Mesendoderm (in vitro differentiated cells): ENCODE results near the gene IGSF9B.
A peak's percentile ranks its signal among the peaks of the same experiment; 100 is the strongest.

Experiments used
- DNase-seq: peaks from one replicate; pipeline ENCODE4 v3.0.0; 2013
- H2AK5ac ChIP-seq: 2 replicates; pipeline ENCODE4 v1.6.1; 2013; ENCODE audit warnings: low read length, inconsistent platforms
- H2BK120ac ChIP-seq: 2 replicates; pipeline ENCODE4 v1.6.1; 2013; ENCODE audit warnings: low read depth, mild to moderate bottlenecking, low read length, moderate library complexity, mixed read lengths
- H2BK15ac ChIP-seq: replicated peaks from 2 replicates; pipeline ENCODE4 v1.6.1; 2013; ENCODE audit warnings: low read depth, mild to moderate bottlenecking, moderate library complexity
- H2BK5ac ChIP-seq: 2 replicates; pipeline ENCODE4 v1.6.1; 2013; ENCODE audit warnings: low read length, inconsistent platforms
- H3K18ac ChIP-seq: 2 replicates; pipeline ENCODE4 v1.6.1; 2013; ENCODE audit warnings: mild to moderate bottlenecking, low read length, mixed read lengths
- H3K23ac ChIP-seq: one replicate; pipeline ENCODE4 v1.6.1; 2013; ENCODE audit warnings: low read length
- H3K27ac ChIP-seq: 2 replicates; pipeline ENCODE4 v1.5.1; 2013; ENCODE audit warnings: low read depth, mild to moderate bottlenecking, inconsistent platforms, low read length, moderate library complexity
- H3K27me3 ChIP-seq: 2 replicates; pipeline ENCODE4 v1.6.1; 2013; ENCODE audit warnings: low read length, control low read depth, mild to moderate bottlenecking, inconsistent platforms; ENCODE audit not compliant: insufficient read depth, poor library complexity
- H3K36me3 ChIP-seq: 2 replicates; pipeline ENCODE4 v1.6.1; 2013; ENCODE audit warnings: low read length, inconsistent platforms; ENCODE audit not compliant: control insufficient read depth, insufficient read depth
- H3K4ac ChIP-seq: one replicate; pipeline ENCODE4 v1.6.1; 2013; ENCODE audit warnings: low read depth, mild to moderate bottlenecking, low read length, moderate library complexity
- H3K4me1 ChIP-seq: 2 replicates; pipeline ENCODE4 v1.6.1; 2013; ENCODE audit warnings: low read depth, low read length, inconsistent platforms; ENCODE audit not compliant: control insufficient read depth
- H3K4me2 ChIP-seq: 2 replicates; pipeline ENCODE4 v1.6.1; 2013; ENCODE audit warnings: low read length
- H3K4me3 ChIP-seq: 2 replicates; pipeline ENCODE4 v1.5.1; 2013; ENCODE audit warnings: mild to moderate bottlenecking, low read length
- H3K56ac ChIP-seq: one replicate; pipeline ENCODE4 v1.6.1; 2013; ENCODE audit warnings: low read length
- H3K79me1 ChIP-seq: 2 replicates; pipeline ENCODE4 v1.6.1; 2013; ENCODE audit warnings: low read length, inconsistent platforms
- H3K79me2 ChIP-seq: 2 replicates; pipeline ENCODE4 v1.6.1; 2013; ENCODE audit warnings: mild to moderate bottlenecking, low read length; ENCODE audit not compliant: control insufficient read depth, insufficient read depth
- H3K9ac ChIP-seq: 2 replicates; pipeline ENCODE4 v1.6.1; 2013; ENCODE audit warnings: low read length, inconsistent platforms
- H4K5ac ChIP-seq: one replicate; pipeline ENCODE4 v1.6.1; 2013; ENCODE audit warnings: low read length
- H4K8ac ChIP-seq: one replicate; pipeline ENCODE4 v1.6.1; 2013; ENCODE audit warnings: low read depth, mild to moderate bottlenecking, control low read depth, low read length, moderate library complexity
- WGBS: extraction: QIAGEN DNeasy Blood & Tissue Kit; methylation state at CpG from one replicate; pipeline ENCODE4 v1.1.7; 2013; ENCODE audit warnings: low lambda C conversion rate, missing lambda C conversion rate; ENCODE audit not compliant: insufficient coverage; ENCODE audit errors: extremely low coverage; 5-methylcytosine and 5-hydroxymethylcytosine counted together

Gene IGSF9B

DNA sequence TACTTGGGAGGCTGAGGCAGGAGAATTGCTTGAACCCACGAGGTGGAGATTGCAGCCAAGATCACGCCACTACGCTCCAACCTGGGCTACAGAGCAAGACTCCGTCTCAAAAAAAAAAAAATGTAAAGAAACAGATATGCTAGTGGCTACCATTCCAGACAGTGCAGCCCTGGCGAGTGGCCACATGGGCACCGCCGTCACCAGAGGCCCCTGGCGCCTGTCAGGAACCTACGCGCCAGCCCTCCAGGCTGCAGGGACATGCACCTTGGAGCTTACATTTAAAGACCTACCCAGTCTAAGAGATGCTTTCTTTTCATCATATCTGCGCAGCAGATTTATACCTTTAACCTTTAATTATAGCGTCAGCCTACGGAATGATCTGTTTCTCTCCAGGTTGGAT lies 37.2 kb upstream of the IGSF9B start:
- H3K36me3 ChIP-seq: no peaks in the 10 kb centered on the region
- H4K5ac ChIP-seq: no peak overlapping the region
- H3K18ac ChIP-seq: no peak overlapping the region
- no peak overlapping the region for H3K4ac ChIP-seq
- H3K4me1 ChIP-seq: no peaks in the 10 kb centered on the region
- H2BK120ac ChIP-seq: no peak overlapping the region
- H3K27ac ChIP-seq: no peak overlapping the region
- no peak overlapping the region for H3K4me2 ChIP-seq
- H2AK5ac ChIP-seq: no peak overlapping the region
- no peak for DNase-seq
- no peak overlapping the region for H2BK15ac ChIP-seq
- no CpG with 5 or more reads among the region's 13 CpGs for WGBS
- no peaks in the 10 kb centered on the region for H3K79me1 ChIP-seq
- H2BK5ac ChIP-seq: no peak overlapping the region
- no peaks in the 10 kb centered on the region for H3K79me2 ChIP-seq
- H3K56ac ChIP-seq: no peak overlapping the region
- no peak overlapping the region for H3K9ac ChIP-seq
- H3K4me3 ChIP-seq: no peak overlapping the region
- H3K27me3 ChIP-seq: no peaks in the 10 kb centered on the region
- H3K23ac ChIP-seq: no peak overlapping the region
- no peak overlapping the region for H4K8ac ChIP-seq

- H2BK120ac ChIP-seq: no peak overlapping the region
- no peak overlapping the region for H4K8ac ChIP-seq
- H3K4me1 ChIP-seq: no peaks in the 10 kb centered on the region
- H3K4me2 ChIP-seq: no peak overlapping the region
- H2BK5ac ChIP-seq: no peak overlapping the region
- H4K5ac ChIP-seq: no peak overlapping the region
- no peak overlapping the region for H3K23ac ChIP-seq
- no peak overlapping the region for H2AK5ac ChIP-seq
- H3K4ac ChIP-seq: no peak overlapping the region
- no peaks in the 10 kb centered on the region for H3K27me3 ChIP-seq
- no peak overlapping the region for H3K56ac ChIP-seq
- H3K79me2 ChIP-seq: no peaks in the 10 kb centered on the region
- H3K36me3 ChIP-seq: no peaks in the 10 kb centered on the region
- H3K9ac ChIP-seq: no peak overlapping the region
- no peaks in the 10 kb centered on the region for H3K79me1 ChIP-seq
- no peak overlapping the region for H3K4me3 ChIP-seq
- H3K18ac ChIP-seq: no peak overlapping the region
- no peak for DNase-seq
- WGBS: no CpG with 5 or more reads among the region's 7 CpGs
- no peak overlapping the region for H2BK15ac ChIP-seq
- no peak overlapping the region for H3K27ac ChIP-seq
Observed at GRCh38 chr11:133993107-133993506, 36.3 kb upstream of the IGSF9B start.

DNA sequence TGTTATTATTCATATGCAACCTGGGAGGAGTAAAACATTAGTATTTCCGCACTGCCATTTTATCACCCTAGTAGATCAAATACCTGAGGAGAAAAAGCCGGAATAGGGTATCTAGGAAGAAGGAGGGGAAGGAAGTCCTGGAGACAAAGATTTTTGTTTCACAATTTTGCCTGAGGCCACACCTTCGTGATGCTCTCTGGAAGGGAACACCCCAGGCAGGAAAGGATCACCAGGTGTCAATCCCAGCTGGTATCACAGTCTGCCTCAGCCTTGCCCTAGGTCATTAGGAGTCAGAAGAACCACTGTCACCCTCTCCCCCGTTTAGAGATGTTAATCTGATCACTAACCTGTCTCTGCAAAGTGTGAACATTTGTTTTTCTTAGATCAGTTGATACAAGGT lies 35.4 kb upstream of the IGSF9B start:
- Histone ChIP-seq H3K9ac (no peak overlapping the region), H3K23ac (no peak overlapping the region), H3K27ac (no peak overlapping the region), H3K27me3 (no peaks in the 10 kb centered on the region), H4K8ac (no peak overlapping the region), H3K4me2 (no peak overlapping the region), H2BK5ac (no peak overlapping the region), H2AK5ac (no peak overlapping the region), H3K4ac (no peak overlapping the region), H3K79me2 (no peaks in the 10 kb centered on the region), H3K4me1 (no peaks in the 10 kb centered on the region), H3K18ac (no peak overlapping the region), H3K79me1 (no peaks in the 10 kb centered on the region), H3K4me3 (no peak overlapping the region), H2BK15ac (no peak overlapping the region), H4K5ac (no peak overlapping the region), H3K56ac (no peak overlapping the region), H3K36me3 (no peaks in the 10 kb centered on the region), H2BK120ac (no peak overlapping the region)
- DNase-seq: peak; percentile 57
- WGBS: no CpG with 5 or more reads among the region's 4 CpGs

DNA sequence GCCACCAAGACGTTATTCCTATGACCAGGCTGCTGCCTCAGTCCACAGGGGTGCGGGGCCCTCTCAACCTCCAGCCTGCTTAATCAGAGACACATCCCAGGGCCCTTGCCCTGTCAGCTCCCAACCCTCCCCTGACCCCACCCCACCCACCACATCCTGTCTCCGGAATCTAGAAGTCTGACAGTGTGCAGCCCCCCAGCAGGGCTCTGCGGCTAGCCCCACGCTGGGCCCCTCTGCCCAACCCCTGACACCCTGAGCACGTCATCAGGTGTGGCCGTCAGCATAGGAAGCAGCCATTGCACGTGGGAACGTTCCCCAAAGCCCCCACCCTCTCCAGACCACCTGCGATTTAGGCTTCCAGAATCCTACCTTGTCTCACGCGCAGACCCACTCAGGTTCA lies 34.3 kb upstream of the IGSF9B start:
- no peak overlapping the region for H3K56ac ChIP-seq
- H3K4me3 ChIP-seq: no peak overlapping the region
- no peak overlapping the region for H3K4ac ChIP-seq
- H3K23ac ChIP-seq: no peak overlapping the region
- WGBS: no CpG with 5 or more reads among the region's 12 CpGs
- no peaks in the 10 kb centered on the region for H3K79me1 ChIP-seq
- H2BK15ac ChIP-seq: no peak overlapping the region
- no peak overlapping the region for H2BK120ac ChIP-seq
- no peaks in the 10 kb centered on the region for H3K4me1 ChIP-seq
- no peaks in the 10 kb centered on the region for H3K27me3 ChIP-seq
- no peak overlapping the region for H3K4me2 ChIP-seq
- no peak overlapping the region for H4K8ac ChIP-seq
- H2BK5ac ChIP-seq: no peak overlapping the region
- no peak for DNase-seq
- H3K79me2 ChIP-seq: no peaks in the 10 kb centered on the region
- no peak overlapping the region for H3K27ac ChIP-seq
- H3K18ac ChIP-seq: no peak overlapping the region
- H3K9ac ChIP-seq: no peak overlapping the region
- no peak overlapping the region for H4K5ac ChIP-seq
- H3K36me3 ChIP-seq: no peaks in the 10 kb centered on the region
- no peak overlapping the region for H2AK5ac ChIP-seq

DNA sequence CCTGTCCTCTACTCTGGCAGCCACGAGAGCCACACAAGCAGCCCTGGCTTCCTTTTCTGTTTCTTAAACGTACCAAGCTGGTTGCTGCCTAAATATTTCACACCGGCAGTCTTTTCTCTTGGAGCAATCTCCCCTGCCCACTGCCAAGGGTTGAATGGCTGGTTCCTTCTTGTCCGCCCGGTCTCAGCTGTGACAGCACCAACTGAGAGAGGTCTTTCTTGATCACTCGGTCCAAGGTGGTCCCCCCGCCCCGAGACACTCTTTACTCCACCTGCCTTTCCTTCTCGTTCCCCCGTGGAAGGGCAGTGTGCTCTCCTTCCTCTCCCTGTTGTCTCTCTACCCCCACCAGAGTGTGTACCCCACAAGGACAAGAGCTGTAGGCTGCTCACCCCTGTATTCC lies 33.7 kb upstream of the IGSF9B start:
- no peak overlapping the region for H3K23ac ChIP-seq
- no peak overlapping the region for H3K4me3 ChIP-seq
- H3K27ac ChIP-seq: no peak overlapping the region
- H4K5ac ChIP-seq: no peak overlapping the region
- no peak overlapping the region for H2BK120ac ChIP-seq
- H3K18ac ChIP-seq: no peak overlapping the region
- WGBS: no CpG with 5 or more reads among the region's 10 CpGs
- no peaks in the 10 kb centered on the region for H3K36me3 ChIP-seq
- no peak overlapping the region for H2BK5ac ChIP-seq
- H2AK5ac ChIP-seq: no peak overlapping the region
- DNase-seq: no peak
- H2BK15ac ChIP-seq: no peak overlapping the region
- H3K27me3 ChIP-seq: no peaks in the 10 kb centered on the region
- H3K4ac ChIP-seq: no peak overlapping the region
- no peaks in the 10 kb centered on the region for H3K79me2 ChIP-seq
- H3K56ac ChIP-seq: no peak overlapping the region
- H3K79me1 ChIP-seq: no peaks in the 10 kb centered on the region
- no peaks in the 10 kb centered on the region for H3K4me1 ChIP-seq
- H3K4me2 ChIP-seq: no peak overlapping the region
- H3K9ac ChIP-seq: no peak overlapping the region
- H4K8ac ChIP-seq: no peak overlapping the region

DNA sequence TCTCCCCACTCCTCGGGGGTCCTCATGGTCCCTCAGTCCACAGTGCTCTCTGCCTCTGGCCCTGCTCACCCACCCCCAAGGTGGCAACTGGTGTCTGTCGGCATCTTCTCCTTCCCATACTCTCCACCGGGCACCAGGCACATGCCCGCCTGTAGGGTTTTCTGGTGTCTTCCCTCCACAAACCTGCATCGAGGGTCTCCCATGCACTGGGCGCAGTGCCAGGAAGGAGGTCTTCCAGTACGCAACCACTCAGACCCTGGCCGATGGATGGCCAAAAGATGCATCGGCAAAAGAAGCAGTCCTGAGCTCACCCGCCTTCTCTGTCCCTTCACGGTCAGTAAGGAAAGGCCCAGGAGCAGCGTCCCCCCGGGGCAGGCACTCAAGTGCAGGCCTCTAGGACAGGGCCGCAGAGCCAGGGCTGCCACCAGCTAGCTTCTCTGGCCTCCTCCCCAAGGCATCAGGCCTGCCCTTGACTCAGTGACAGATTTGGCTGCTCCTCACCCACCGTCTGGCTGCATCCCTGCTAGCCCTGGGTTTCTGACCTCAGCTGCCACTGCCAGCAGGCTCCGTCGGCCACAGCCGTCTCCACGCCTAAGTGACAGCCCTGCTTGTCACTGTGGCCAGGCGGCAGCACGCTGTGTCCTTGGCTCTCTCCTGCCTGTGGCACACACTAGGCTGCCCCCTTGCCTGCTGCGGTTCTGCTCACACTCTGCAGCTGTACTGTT lies 32.1 kb upstream of the IGSF9B start:
- H3K18ac ChIP-seq: no peak overlapping the region
- H3K27me3 ChIP-seq: no peaks in the 10 kb centered on the region
- no peak overlapping the region for H2BK120ac ChIP-seq
- no CpG with 5 or more reads among the region's 22 CpGs for WGBS
- no peaks in the 10 kb centered on the region for H3K79me1 ChIP-seq
- no peak overlapping the region for H4K8ac ChIP-seq
- H3K4me3 ChIP-seq: no peak overlapping the region
- no peaks in the 10 kb centered on the region for H3K4me1 ChIP-seq
- H3K36me3 ChIP-seq: no peaks in the 10 kb centered on the region
- no peak overlapping the region for H3K27ac ChIP-seq
- H2BK15ac ChIP-seq: no peak overlapping the region
- H3K56ac ChIP-seq: no peak overlapping the region
- H3K79me2 ChIP-seq: no peaks in the 10 kb centered on the region
- no peak overlapping the region for H4K5ac ChIP-seq
- H3K4ac ChIP-seq: no peak overlapping the region
- H3K4me2 ChIP-seq: no peak overlapping the region
- DNase-seq: no peak
- H2AK5ac ChIP-seq: no peak overlapping the region
- H3K23ac ChIP-seq: no peak overlapping the region
- no peak overlapping the region for H3K9ac ChIP-seq
- H2BK5ac ChIP-seq: no peak overlapping the region
